Measurements from ENCODE around the gene TPGS1.

The TPGS1 gene

GRCh38 chr19:540867-541637 is 33.8 kb downstream of the TPGS1 start:
- H3K4me3 ChIP-seq (ENCODE audit: low read depth, low read length) = no peak overlapping the region
- TF ChIP-seq CTCF (IDR thresholded peaks at IDR 0.05; ENCODE audit: low read depth, low read length) = no peak

- no peak overlapping the region for H3K4me3 ChIP-seq (ENCODE audit: low read depth, low read length)
- TF ChIP-seq CTCF (IDR thresholded peaks at IDR 0.05; ENCODE audit: low read depth, low read length) = no peak
These were observed 34.4 kb downstream of the TPGS1 start for GRCh38 chr19:541699-542098.

GRCh38 chr19:542173-542866 is 35.0 kb downstream of the TPGS1 start:
- TF ChIP-seq CTCF (IDR thresholded peaks at IDR 0.05; ENCODE audit: low read depth, low read length) = no peak
- H3K4me3 ChIP-seq (ENCODE audit: low read depth, low read length) = no peak overlapping the region

- no peak for TF ChIP-seq CTCF (IDR thresholded peaks at IDR 0.05; ENCODE audit: low read depth, low read length)
- no peak within 1 kb of the TSS for H3K4me3 ChIP-seq (ENCODE audit: low read depth, low read length)
These were observed 36.8 kb downstream of the TPGS1 start, which contains the start of gene GZMM for GRCh38 chr19:543910-544608. Gene GZMM (plus strand): TSS chr19:544053. CDS start chr19:544072, 19 bp downstream.

GRCh38 chr19:547117-547516 is 39.8 kb downstream of the TPGS1 start:
- H3K4me3 ChIP-seq (ENCODE audit: low read depth, low read length) = no peak overlapping the region
- TF ChIP-seq CTCF (IDR thresholded peaks at IDR 0.05; ENCODE audit: low read depth, low read length) = no peak

GRCh38 chr19:547836-548720 is 40.8 kb downstream of the TPGS1 start:
- H3K4me3 ChIP-seq (ENCODE audit: low read depth, low read length) = no peak overlapping the region

More at GRCh38 chr19:547836-548720, 40.8 kb downstream of the TPGS1 start:
- TF ChIP-seq CTCF (IDR thresholded peaks at IDR 0.05; ENCODE audit: low read depth, low read length) = no peak

Data from WI38 (cell line).